Omental fat pad (tissue), 4 donors: Measurements from ENCODE around the gene NXPE4. TPM values are rescaled to one million over a fixed set of nuclear protein-coding genes. Genes with fewer than 3 reads are reported as not detected.

Experiments used
- ATAC-seq: fragments of 150-250 bp; one replicate; pipeline ENCODE4 v1.9.1; 2016; ENCODE audit warnings: mild to moderate bottlenecking, moderate library complexity; ENCODE audit not compliant: low FRiP score
- DNase-seq: peaks from one replicate; pipeline ENCODE4 v3.0.0-alpha.2; 2019; ENCODE audit warnings: low spot score
- CTCF ChIP-seq, 3 donors: fragments of 450-650 bp; IDR thresholded peaks; one replicate each; pipeline ENCODE4 v1.5.1; 2016 to 2017; ENCODE audit warnings: antibody characterized with exemption in 3 of 3, mild to moderate bottlenecking in 3 of 3, moderate library complexity in 2 of 3
- total RNA-seq, 4 donors: library from RNA; depleted of rRNA; stranded (reverse); fragments of >200 nt; gene quantifications; one replicate each; pipeline ENCODE4 v1.1.0, GENCODE V29; 2016

NXPE4 gene
- total RNA-seq, 4 donors from 2014 or later: not detected

GRCh38 chr11:114621950-114622809 is 26.6 kb upstream of the NXPE4 start:
- ATAC-seq: no peak
- TF ChIP-seq CTCF (IDR thresholded peaks at IDR 0.05): no peak
- DNase-seq: no peak

DNA sequence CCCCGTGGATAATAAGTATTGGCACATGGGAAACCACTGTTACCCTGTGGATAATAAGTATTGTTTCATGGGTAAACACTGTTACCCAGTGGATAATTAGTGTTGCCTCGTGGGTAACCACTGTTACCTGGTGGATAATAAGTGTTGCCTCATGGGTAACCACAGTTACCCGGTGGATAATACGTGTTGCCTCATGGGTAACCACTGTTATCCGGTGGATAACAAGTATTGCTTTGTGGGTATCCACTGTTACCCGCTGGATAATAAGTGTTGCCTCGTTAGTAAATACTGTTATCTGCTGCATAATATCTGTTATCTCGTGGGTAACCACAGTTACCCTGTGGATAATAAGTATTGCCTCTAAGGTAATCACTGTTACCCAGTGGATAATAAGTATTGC is 25.5 kb upstream of the NXPE4 start:
- DNase-seq (no peak), ATAC-seq (no peak)
- TF ChIP-seq CTCF (IDR thresholded peaks at IDR 0.05): no peak

GRCh38 chr11:114619659-114620173 is 24.1 kb upstream of the NXPE4 start:
- no peak for DNase-seq

GRCh38 chr11:114618139-114618538 is 22.6 kb upstream of the NXPE4 start:
- no peak for ATAC-seq

More at GRCh38 chr11:114619659-114620173, 24.1 kb upstream of the NXPE4 start:
- ATAC-seq: no peak
- no peak for TF ChIP-seq CTCF (IDR thresholded peaks at IDR 0.05)

DNA sequence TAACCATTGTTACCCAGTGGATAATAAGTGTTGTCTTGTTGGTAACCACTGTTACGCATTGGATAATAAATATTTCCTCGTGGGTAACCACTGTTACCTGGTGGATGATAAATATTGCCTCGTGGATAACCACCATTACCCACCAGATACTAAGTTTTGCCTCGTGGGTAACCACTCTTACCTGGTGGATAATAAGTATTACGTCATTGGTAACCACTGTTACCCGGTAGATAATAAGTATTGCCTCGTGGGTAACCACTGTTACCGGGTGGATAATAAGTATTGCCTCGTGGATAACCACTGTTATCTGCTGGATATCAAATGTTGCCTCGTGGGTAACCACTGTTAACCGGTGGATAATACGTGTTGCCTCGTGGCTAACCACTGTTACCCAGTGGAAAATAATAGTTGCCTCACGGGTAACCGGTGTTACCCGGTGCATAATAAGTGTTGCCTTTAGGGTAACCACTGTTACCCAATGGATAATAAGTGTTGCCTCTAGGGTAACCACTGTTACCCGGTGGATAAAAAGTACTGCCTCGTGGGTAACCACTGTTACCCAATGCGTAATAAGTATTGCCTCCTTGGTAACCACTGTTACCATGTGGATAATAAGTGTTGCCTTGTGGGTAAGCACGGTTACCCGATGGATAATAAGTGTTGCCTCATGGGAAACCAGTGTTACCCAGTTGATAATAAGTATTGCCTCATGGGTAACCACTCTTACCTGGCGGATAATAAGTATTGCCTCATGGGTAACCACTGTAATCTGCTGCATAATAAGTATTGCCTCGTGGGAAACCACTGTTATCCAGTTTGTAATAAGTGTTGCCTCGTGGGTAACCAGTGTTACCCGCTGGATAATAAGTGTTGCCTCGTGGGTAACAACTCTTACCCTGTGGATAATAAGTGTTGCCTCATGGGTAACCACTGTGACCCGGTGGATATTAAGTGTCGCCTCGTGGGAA is 21.9 kb upstream of the NXPE4 start:
- DNase-seq: no peak
- TF ChIP-seq CTCF (IDR thresholded peaks at IDR 0.05): no peak
- no peak for ATAC-seq

More at GRCh38 chr11:114618139-114618538, 22.6 kb upstream of the NXPE4 start:
- TF ChIP-seq CTCF (IDR thresholded peaks at IDR 0.05): no peak
- DNase-seq: no peak

GRCh38 chr11:114616516-114616915 is 20.9 kb upstream of the NXPE4 start:
- DNase-seq (no peak), ATAC-seq (no peak)
- TF ChIP-seq CTCF (IDR thresholded peaks at IDR 0.05): no peak
